Measurements from ENCODE around the gene DDB1.

DNA sequence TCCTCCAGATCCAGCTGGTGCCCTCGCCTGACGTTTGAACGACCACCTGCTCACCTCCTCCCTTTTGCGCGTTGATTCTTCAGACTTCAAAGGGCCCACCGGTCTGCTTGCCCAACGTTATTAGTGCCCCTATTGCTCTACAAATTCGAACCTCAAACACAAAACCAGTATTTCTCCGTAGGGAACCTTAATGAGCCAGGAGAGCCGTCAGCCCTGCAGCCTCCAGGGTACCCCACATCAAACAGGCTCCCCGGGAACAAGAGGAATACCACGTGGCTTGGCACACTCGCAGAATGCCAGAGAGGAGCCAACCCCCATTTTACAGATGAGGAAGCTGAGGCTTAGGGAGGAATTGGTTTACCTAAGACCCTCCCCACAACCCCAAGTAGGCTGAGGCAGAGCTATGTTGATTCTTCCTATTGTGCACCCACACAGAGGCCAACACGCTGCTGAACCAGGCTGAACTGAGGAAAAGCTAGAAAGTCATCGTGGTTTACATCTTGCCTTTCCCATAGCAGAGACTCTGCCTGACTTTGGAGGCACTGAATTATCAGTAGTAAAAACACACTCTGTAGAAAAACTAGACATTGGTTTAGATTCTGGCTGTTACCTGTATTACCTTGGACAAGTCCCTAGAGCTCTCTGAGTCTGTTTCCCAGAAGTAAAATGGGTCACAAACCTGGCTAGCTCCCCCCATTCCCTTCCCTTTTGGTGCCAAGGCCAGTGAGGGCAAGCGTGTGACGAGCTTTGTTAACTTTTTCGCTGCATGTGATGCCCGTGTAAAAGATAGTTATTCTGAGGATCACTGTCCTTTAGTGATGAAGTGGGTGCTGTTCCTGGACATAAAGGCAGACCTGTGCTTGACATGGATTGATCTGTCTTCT, 887 bp upstream of the DDB1 start:
- TF ChIP-seq EZH2 (IDR thresholded peaks at IDR 0.05; ENCODE audit: borderline replicate concordance) (no peak), EZH2phosphoT487 (IDR thresholded peaks at IDR 0.05; ENCODE audit: low read depth, severe bottlenecking, unreplicated experiment) (no peak)
- TF ChIP-seq, protein P1, sequence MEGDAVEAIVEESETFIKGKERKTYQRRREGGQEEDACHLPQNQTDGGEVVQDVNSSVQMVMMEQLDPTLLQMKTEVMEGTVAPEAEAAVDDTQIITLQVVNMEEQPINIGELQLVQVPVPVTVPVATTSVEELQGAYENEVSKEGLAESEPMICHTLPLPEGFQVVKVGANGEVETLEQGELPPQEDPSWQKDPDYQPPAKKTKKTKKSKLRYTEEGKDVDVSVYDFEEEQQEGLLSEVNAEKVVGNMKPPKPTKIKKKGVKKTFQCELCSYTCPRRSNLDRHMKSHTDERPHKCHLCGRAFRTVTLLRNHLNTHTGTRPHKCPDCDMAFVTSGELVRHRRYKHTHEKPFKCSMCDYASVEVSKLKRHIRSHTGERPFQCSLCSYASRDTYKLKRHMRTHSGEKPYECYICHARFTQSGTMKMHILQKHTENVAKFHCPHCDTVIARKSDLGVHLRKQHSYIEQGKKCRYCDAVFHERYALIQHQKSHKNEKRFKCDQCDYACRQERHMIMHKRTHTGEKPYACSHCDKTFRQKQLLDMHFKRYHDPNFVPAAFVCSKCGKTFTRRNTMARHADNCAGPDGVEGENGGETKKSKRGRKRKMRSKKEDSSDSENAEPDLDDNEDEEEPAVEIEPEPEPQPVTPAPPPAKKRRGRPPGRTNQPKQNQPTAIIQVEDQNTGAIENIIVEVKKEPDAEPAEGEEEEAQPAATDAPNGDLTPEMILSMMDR (IDR thresholded peaks at IDR 0.05; ENCODE audit: poor library complexity) = no peak

Measured in hepatocyte (in vitro differentiated cells).